Activated T-cell treated with anti-CD3 and anti-CD28 coated beads, Interleukin-2, amount 50 U/mL, for 24 hours (primary cell): ENCODE measurements around the gene TMEM181.
"Not testable (repeated sequence)": the region's sequence is repeated elsewhere in the genome, so short reads cannot be mapped to it uniquely, and the experiment has no call there.

Source experiments
- DNase-seq: peaks from one replicate; pipeline ENCODE4 v3.0.0-alpha.2; 2020
- H3K27ac Mint-ChIP-seq: 2 replicates; pipeline ENCODE4 v1.8.0; 2020; ENCODE audit warnings: mild to moderate bottlenecking, mixed read lengths
- H3K27me3 Mint-ChIP-seq: 2 replicates; pipeline ENCODE4 v1.8.0; 2020; ENCODE audit warnings: mixed read lengths
- H3K36me3 Mint-ChIP-seq: 2 replicates; pipeline ENCODE4 v1.8.0; 2020; ENCODE audit warnings: low read depth, mixed read lengths
- H3K4me1 Mint-ChIP-seq: 2 replicates; pipeline ENCODE4 v1.8.0; 2020; ENCODE audit warnings: low read depth, mixed read lengths
- H3K4me3 Mint-ChIP-seq: 2 replicates; pipeline ENCODE4 v1.8.0; 2020; ENCODE audit warnings: mild to moderate bottlenecking, moderate library complexity, mixed read lengths
- H3K9me3 Mint-ChIP-seq: 2 replicates; pipeline ENCODE4 v1.8.0; 2020; ENCODE audit warnings: mixed read lengths

Gene TMEM181

GRCh38 chr6:158527858-158528257 lies 32.0 kb upstream of the TMEM181 start:
- H3K9me3 Mint-ChIP-seq, H3K36me3 Mint-ChIP-seq, H3K27ac Mint-ChIP-seq, H3K4me3 Mint-ChIP-seq, DNase-seq, H3K4me1 Mint-ChIP-seq: not testable (repeated sequence)
- H3K27me3 Mint-ChIP-seq, result peaks cover 66% of the 10 kb centered on the region

- Mint-ChIP-seq H3K4me3 (no peak overlapping the region), H3K9me3 (peaks cover 10% of the 10 kb centered on the region), H3K36me3 (no peaks in the 10 kb centered on the region), H3K27ac (no peak overlapping the region), H3K27me3 (peaks cover 67% of the 10 kb centered on the region), H3K4me1 (no peaks in the 10 kb centered on the region)
- no peak for DNase-seq
Measured at GRCh38 chr6:158528826-158529225, 31.1 kb upstream of the TMEM181 start.

GRCh38 chr6:158529629-158530028 lies 30.3 kb upstream of the TMEM181 start:
- H3K36me3 Mint-ChIP-seq, result no peaks in the 10 kb centered on the region
- peaks cover 63% of the 10 kb centered on the region for H3K27me3 Mint-ChIP-seq
- no peak for DNase-seq
- no peaks in the 10 kb centered on the region for H3K4me1 Mint-ChIP-seq
- H3K9me3 Mint-ChIP-seq, result peaks cover 10% of the 10 kb centered on the region
- H3K4me3 Mint-ChIP-seq, result no peak overlapping the region
- H3K27ac Mint-ChIP-seq, result no peak overlapping the region

GRCh38 chr6:158531566-158531965 lies 28.3 kb upstream of the TMEM181 start:
- Mint-ChIP-seq H3K4me3 (no peak overlapping the region), H3K27me3 (peaks cover 55% of the 10 kb centered on the region), H3K9me3 (peaks cover 12% of the 10 kb centered on the region)

GRCh38 chr6:158531970-158532369 lies 27.9 kb upstream of the TMEM181 start:
- H3K36me3 Mint-ChIP-seq, result no peaks in the 10 kb centered on the region
- H3K27ac Mint-ChIP-seq, result no peak overlapping the region
- no peak overlapping the region for H3K4me3 Mint-ChIP-seq
- peaks cover 2% of the 10 kb centered on the region for H3K4me1 Mint-ChIP-seq
- H3K27me3 Mint-ChIP-seq, result peaks cover 51% of the 10 kb centered on the region
- no peak for DNase-seq
- H3K9me3 Mint-ChIP-seq, result peaks cover 12% of the 10 kb centered on the region

More at GRCh38 chr6:158531566-158531965, 28.3 kb upstream of the TMEM181 start:
- no peak overlapping the region for H3K27ac Mint-ChIP-seq
- DNase-seq, result no peak
- no peaks in the 10 kb centered on the region for H3K36me3 Mint-ChIP-seq
- H3K4me1 Mint-ChIP-seq, result peaks cover 2% of the 10 kb centered on the region

- Mint-ChIP-seq H3K9me3 (peaks cover 4% of the 10 kb centered on the region), H3K36me3 (no peaks in the 10 kb centered on the region), H3K27ac (no peak overlapping the region), H3K27me3 (peaks cover 63% of the 10 kb centered on the region), H3K4me3 (peak overlapping the region; percentile 71), H3K4me1 (peaks cover 2% of the 10 kb centered on the region)
- DNase-seq, result peak; percentile 77
Measured at GRCh38 chr6:158536084-158536890, 23.6 kb upstream of the TMEM181 start.

GRCh38 chr6:158536891-158537798 lies 22.7 kb upstream of the TMEM181 start:
- Mint-ChIP-seq H3K27me3 (peaks cover 61% of the 10 kb centered on the region), H3K27ac (no peak overlapping the region), H3K4me1 (peaks cover 2% of the 10 kb centered on the region), H3K36me3 (no peaks in the 10 kb centered on the region), H3K9me3 (peaks cover 4% of the 10 kb centered on the region), H3K4me3 (peak overlapping the region; percentile 51)
- DNase-seq, result peak; percentile 47

GRCh38 chr6:158538741-158539140 lies 21.1 kb upstream of the TMEM181 start:
- peaks cover 2% of the 10 kb centered on the region for H3K9me3 Mint-ChIP-seq
- H3K27ac Mint-ChIP-seq, result no peak overlapping the region
- peaks cover 2% of the 10 kb centered on the region for H3K4me1 Mint-ChIP-seq
- peaks cover 57% of the 10 kb centered on the region for H3K27me3 Mint-ChIP-seq
- no peaks in the 10 kb centered on the region for H3K36me3 Mint-ChIP-seq
- H3K4me3 Mint-ChIP-seq, result no peak overlapping the region
- DNase-seq, result no peak

- Mint-ChIP-seq H3K36me3 (no peaks in the 10 kb centered on the region), H3K4me1 (peaks cover 2% of the 10 kb centered on the region), H3K27ac (no peak overlapping the region), H3K4me3 (no peak overlapping the region), H3K27me3 (peaks cover 54% of the 10 kb centered on the region), H3K9me3 (peaks cover 2% of the 10 kb centered on the region)
- DNase-seq, result no peak
Measured at GRCh38 chr6:158539413-158539812, 20.5 kb upstream of the TMEM181 start.

GRCh38 chr6:158539881-158540280 lies 20.0 kb upstream of the TMEM181 start:
- peaks cover 49% of the 10 kb centered on the region for H3K27me3 Mint-ChIP-seq
- DNase-seq, result no peak
- H3K4me3 Mint-ChIP-seq, result no peak overlapping the region
- no peaks in the 10 kb centered on the region for H3K36me3 Mint-ChIP-seq
- H3K27ac Mint-ChIP-seq, result no peak overlapping the region
- H3K4me1 Mint-ChIP-seq, result peaks cover 2% of the 10 kb centered on the region
- peaks cover 2% of the 10 kb centered on the region for H3K9me3 Mint-ChIP-seq

- Mint-ChIP-seq H3K4me3 (no peak overlapping the region), H3K36me3 (no peaks in the 10 kb centered on the region), H3K4me1 (no peaks in the 10 kb centered on the region), H3K27me3 (peaks cover 28% of the 10 kb centered on the region), H3K27ac (no peak overlapping the region), H3K9me3 (no peaks in the 10 kb centered on the region)
- no peak for DNase-seq
Measured at GRCh38 chr6:158543606-158544185, 16.2 kb upstream of the TMEM181 start.

- Mint-ChIP-seq H3K36me3 (no peaks in the 10 kb centered on the region), H3K4me1 (no peaks in the 10 kb centered on the region), H3K27me3 (peaks cover 20% of the 10 kb centered on the region), H3K27ac (no peak overlapping the region), H3K4me3 (no peak overlapping the region), H3K9me3 (no peaks in the 10 kb centered on the region)
- DNase-seq, result no peak
Measured at GRCh38 chr6:158544428-158544827, 15.5 kb upstream of the TMEM181 start.

- no peak for DNase-seq
- no peaks in the 10 kb centered on the region for H3K36me3 Mint-ChIP-seq
- no peaks in the 10 kb centered on the region for H3K9me3 Mint-ChIP-seq
- peaks cover 12% of the 10 kb centered on the region for H3K27me3 Mint-ChIP-seq
- no peak overlapping the region for H3K27ac Mint-ChIP-seq
- no peaks in the 10 kb centered on the region for H3K4me1 Mint-ChIP-seq
- no peak overlapping the region for H3K4me3 Mint-ChIP-seq
Measured at GRCh38 chr6:158545043-158545966, 14.6 kb upstream of the TMEM181 start.
